HEK293 (cell line): ENCODE data around the gene CPA5.

Experiments
- CTCF ChIA-PET: fragments of 350-600 bp; formaldehyde crosslinking; extraction: SDS; loops from one replicate; lab custom pipeline; 2021; ENCODE audit warnings: antibody characterized with exemption; lab: Yijun Ruan, JAX
- POLR2A ChIA-PET: fragments of 300-600 bp; formaldehyde crosslinking; extraction: SDS; loops from one replicate; lab custom pipeline; 2020; ENCODE audit warnings: antibody characterized with exemption, inconsistent platforms; lab: Yijun Ruan, JAX
- H3K27ac ChIP-seq: fragments of 200-500 bp; sonication (Bioruptor generic); 2 replicates; pipeline ENCODE4 v1.5.1; 2014; ENCODE audit warnings: low read depth, low read length, control low read depth, inconsistent platforms; ENCODE audit errors: extremely low read depth
- H3K36me3 ChIP-seq, 2 experiments: fragments of 200-500 bp in 1 of 2; sonication (Bioruptor generic) in 1 of 2; 1 replicate in 1 of 2; 2 replicates in 1 of 2; pipeline ENCODE4 v1.5.1; 2014 to 2017; ENCODE audit warnings: inconsistent platforms in 2 of 2, low read length in 2 of 2; ENCODE audit not compliant: control insufficient read depth in 2 of 2, insufficient read depth in 1 of 2
- H3K4me1 ChIP-seq: fragments of 200-500 bp; sonication (Bioruptor generic); 2 replicates; pipeline ENCODE4 v1.5.1; 2014; ENCODE audit warnings: mild to moderate bottlenecking, low read length, inconsistent platforms; ENCODE audit not compliant: control insufficient read depth, insufficient read depth
- H3K4me3 ChIP-seq: 2 replicates; pipeline ENCODE4 v1.5.1; 2011; ENCODE audit warnings: low read depth, mild to moderate bottlenecking, control low read depth, low read length, moderate library complexity
- H3K9me3 ChIP-seq: fragments of 200-500 bp; sonication (Bioruptor generic); 2 replicates; pipeline ENCODE4 v1.5.1; 2014; ENCODE audit warnings: low read depth, low read length, inconsistent platforms; ENCODE audit not compliant: control insufficient read depth, insufficient read depth
- MEIS1 ChIP-seq: sonication (generic); formaldehyde crosslinking; IDR thresholded peaks from 2 replicates; pipeline ENCODE4 v1.8.1; 2022; ENCODE audit warnings: missing genetic modification reagents, mild to moderate bottlenecking, borderline replicate concordance
- RBAK ChIP-seq: fragments of 450-650 bp; formaldehyde crosslinking; IDR thresholded peaks from 2 replicates; pipeline ENCODE4 v1.5.1; 2016; ENCODE audit warnings: missing biosample characterization, missing genetic modification characterization
- REST ChIP-seq: fragments of 450-650 bp; formaldehyde crosslinking; IDR thresholded peaks from 2 replicates; pipeline ENCODE4 v1.5.1; 2016; ENCODE audit warnings: missing biosample characterization, missing genetic modification characterization
- WT1 ChIP-seq: fragments of 450-650 bp; formaldehyde crosslinking; IDR thresholded peaks from 2 replicates; pipeline ENCODE4 v1.5.1; 2016; ENCODE audit warnings: missing biosample characterization, missing genetic modification characterization
- YY1 ChIP-seq: fragments of 450-650 bp; formaldehyde crosslinking; IDR thresholded peaks from 2 replicates; pipeline ENCODE4 v1.5.1; 2018; ENCODE audit warnings: missing biosample characterization, missing genetic modification characterization
- YY2 ChIP-seq: fragments of 450-650 bp; formaldehyde crosslinking; IDR thresholded peaks from 2 replicates; pipeline ENCODE4 v1.5.1; 2016; ENCODE audit warnings: missing biosample characterization, missing genetic modification characterization
- ZBTB10 ChIP-seq: fragments of 450-650 bp; formaldehyde crosslinking; IDR thresholded peaks from 2 replicates; pipeline ENCODE4 v1.5.1; 2016; ENCODE audit warnings: missing biosample characterization, missing genetic modification characterization
- ZFP69B ChIP-seq: fragments of 450-650 bp; formaldehyde crosslinking; IDR thresholded peaks from 2 replicates; pipeline ENCODE4 v1.5.1; 2016; ENCODE audit warnings: missing biosample characterization, missing genetic modification characterization
- ZNF138 ChIP-seq: fragments of 450-650 bp; formaldehyde crosslinking; IDR thresholded peaks from 2 replicates; pipeline ENCODE4 v1.5.1; 2016; ENCODE audit warnings: missing biosample characterization, missing genetic modification characterization, borderline replicate concordance
- ZNF157 ChIP-seq: fragments of 450-650 bp; formaldehyde crosslinking; IDR thresholded peaks from 2 replicates; pipeline ENCODE4 v1.5.1; 2016; ENCODE audit warnings: missing biosample characterization, missing genetic modification characterization
- ZNF266 ChIP-seq: fragments of 450-650 bp; formaldehyde crosslinking; IDR thresholded peaks from 2 replicates; pipeline ENCODE4 v1.5.1; 2016; ENCODE audit warnings: missing biosample characterization, missing genetic modification characterization, low read depth
- ZNF394 ChIP-seq: fragments of 450-650 bp; formaldehyde crosslinking; IDR thresholded peaks from 2 replicates; pipeline ENCODE4 v1.5.1; 2016; ENCODE audit warnings: missing biosample characterization, missing genetic modification characterization, mild to moderate bottlenecking, moderate library complexity, borderline replicate concordance
- ZNF544 ChIP-seq: fragments of 450-650 bp; formaldehyde crosslinking; IDR thresholded peaks from 2 replicates; pipeline ENCODE4 v1.5.0; 2017; ENCODE audit warnings: missing biosample characterization, missing genetic modification characterization
- ZNF624 ChIP-seq: fragments of 450-650 bp; formaldehyde crosslinking; IDR thresholded peaks from 2 replicates; pipeline ENCODE4 v1.5.1; 2017; ENCODE audit warnings: missing biosample characterization, missing genetic modification characterization
- ZNF664 ChIP-seq: fragments of 450-650 bp; formaldehyde crosslinking; IDR thresholded peaks from 2 replicates; pipeline ENCODE4 v1.5.1; 2016; ENCODE audit warnings: missing biosample characterization, missing genetic modification characterization
- ZSCAN5A ChIP-seq: fragments of 450-650 bp; formaldehyde crosslinking; IDR thresholded peaks from 2 replicates; pipeline ENCODE4 v1.5.1; 2016; ENCODE audit warnings: missing biosample characterization, missing genetic modification characterization

CPA5 gene

GRCh38 chr7:130359276-130359857, 14.8 kb downstream of the CPA5 start:
- Histone ChIP-seq H3K27ac (no peak overlapping the region), H3K9me3 (no peaks in the 10 kb centered on the region), H3K4me3 (no peak overlapping the region), H3K36me3 (no peaks in the 10 kb centered on the region), H3K4me1 (peaks cover 17% of the 10 kb centered on the region)
- TF ChIP-seq YY2 (no peak), ZNF544 (tag by site-specific recombination) (no peak), ZNF138 (tag by site-specific recombination) (no peak)
- ChIA-PET POLR2A (no interaction called here), CTCF (interaction anchor here (0.6 kb wide), 1 partner anchor 25 kb away, joined by 4 read pairs; no protein-coding TSS in a partner anchor)

- POLR2A ChIA-PET = no interaction called here
- no peak overlapping the region for H3K27ac ChIP-seq
- no peaks in the 10 kb centered on the region for H3K9me3 ChIP-seq
- TF ChIP-seq MEIS1 = no peak
- TF ChIP-seq WT1 (tag by site-specific recombination) = no peak
- no peak for TF ChIP-seq ZNF624
- no peak for TF ChIP-seq ZFP69B (tag by site-specific recombination)
- no peak for TF ChIP-seq ZNF664 (tag by site-specific recombination)
- TF ChIP-seq ZSCAN5A = no peak
- no peak for TF ChIP-seq YY1 (tag by site-specific recombination)
- no peak for TF ChIP-seq ZNF157 (tag by site-specific recombination)
- no peak for TF ChIP-seq RBAK (tag by site-specific recombination)
- no peak for TF ChIP-seq ZBTB10 (tag by site-specific recombination)
- no peak for TF ChIP-seq ZNF394
- no peak for TF ChIP-seq ZNF266 (tag by site-specific recombination)
- no peak for TF ChIP-seq REST (tag by site-specific recombination)
- peaks cover 28% of the 10 kb centered on the region for H3K4me1 ChIP-seq
- CTCF ChIA-PET = interaction anchor here (0.7 kb wide), 1 partner anchor 98 kb away, joined by 4 read pairs; no protein-coding TSS in a partner anchor
- H3K4me3 ChIP-seq = no peak overlapping the region
- H3K36me3 ChIP-seq = no peaks in the 10 kb centered on the region
Measured at GRCh38 chr7:130360518-130360917, 15.9 kb downstream of the CPA5 start.
